ENCODE measurements around the gene LGALS16.

LGALS16 gene

DNA sequence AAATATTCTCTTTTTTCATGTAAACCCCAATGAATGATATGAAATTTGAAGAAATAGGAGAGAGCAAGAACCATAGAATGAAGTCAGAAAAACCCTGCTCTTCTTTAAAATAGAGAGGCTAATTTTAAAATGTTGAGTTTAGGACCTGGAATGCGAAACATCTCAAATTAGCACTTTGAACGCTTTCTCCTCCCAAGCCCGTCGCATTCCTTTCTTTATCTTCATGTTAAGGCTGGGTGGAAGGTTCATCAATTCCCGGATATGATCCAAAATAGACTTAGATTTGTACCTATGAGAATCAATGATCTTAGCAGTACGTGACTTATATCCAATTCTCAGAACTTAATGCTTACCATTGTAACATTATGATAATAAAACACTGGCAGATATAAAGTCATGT, 24.1 kb upstream of the LGALS16 start:
- Histone ChIP-seq H3K9me3 (ENCODE audit: control insufficient read depth, low read length) (no peaks in the 10 kb centered on the region), H3K79me1 (replicated peaks; ENCODE audit: low read length, poor library complexity, severe bottlenecking) (no peaks in the 10 kb centered on the region), H2BK12ac (ENCODE audit: low read length in 2 of 2) (no peak overlapping the region), H3K4me3 (ENCODE audit: insufficient read depth in 1 of 2, low read depth in 1 of 2, low read length in 2 of 2) (no peak overlapping the region), H3K27me3 (ENCODE audit: control insufficient read depth in 1 of 2, insufficient read depth in 1 of 2, low read length in 2 of 2) (no peaks in the 10 kb centered on the region), H3K4me2 (ENCODE audit: low read length, poor library complexity, severe bottlenecking) (no peak overlapping the region), H3K36me3 (ENCODE audit: control insufficient read depth in 1 of 2, insufficient read depth in 2 of 2, low read depth in 1 of 2, low read length in 2 of 2) (no peaks in the 10 kb centered on the region), H3K23ac (ENCODE audit: low read length in 2 of 2) (no peak overlapping the region), H3K4ac (ENCODE audit: low read depth in 1 of 2, low read length in 2 of 2) (no peak overlapping the region), H4K8ac (ENCODE audit: low read length) (no peak overlapping the region), H2BK15ac (ENCODE audit: low read depth, poor library complexity, severe bottlenecking) (no peak overlapping the region), H2BK5ac (ENCODE audit: low read depth, low read length, poor library complexity, severe bottlenecking) (no peak overlapping the region), H2AK5ac (ENCODE audit: low read length, severe bottlenecking) (no peak overlapping the region), H3K14ac (ENCODE audit: low read length in 2 of 2) (no peak overlapping the region), H3K4me1 (ENCODE audit: control insufficient read depth, insufficient read depth, low read depth, low read length) (no peaks in the 10 kb centered on the region), H3K9ac (ENCODE audit: low read length) (no peak overlapping the region), H3K27ac (ENCODE audit: low read length, poor library complexity, severe bottlenecking) (no peak overlapping the region), H2BK120ac (ENCODE audit: low read depth, low read length) (no peak overlapping the region), H2AFZ (ENCODE audit: low read depth, low read length) (no peak overlapping the region), H3K18ac (ENCODE audit: low read depth in 1 of 2, low read length in 2 of 2) (no peak overlapping the region), H4K91ac (ENCODE audit: low read length) (no peak overlapping the region)
- WGBS, result no CpG with 5 or more reads among the region's 6 CpGs
- no peak for DNase-seq

DNA sequence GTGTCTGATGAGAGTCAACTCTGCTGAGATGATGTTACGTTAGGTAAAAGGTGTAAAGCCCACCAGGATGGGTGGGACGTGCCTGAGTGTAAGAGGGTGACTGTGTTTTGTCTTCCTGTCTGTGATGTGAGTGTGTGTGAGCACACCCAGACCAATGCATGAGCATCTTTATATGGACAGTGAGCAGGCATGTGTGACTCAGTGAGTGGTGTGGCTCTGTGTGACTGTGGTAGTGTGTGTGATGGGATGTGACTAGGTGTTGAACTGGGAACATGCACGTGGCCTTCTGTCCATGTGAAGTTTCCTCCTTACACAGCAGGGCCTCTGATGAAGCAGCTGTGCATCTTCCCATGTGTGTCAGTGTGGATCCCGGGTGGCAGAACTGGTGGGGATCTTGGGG, 17.8 kb upstream of the LGALS16 start:
- H3K14ac ChIP-seq (ENCODE audit: low read length in 2 of 2), result no peak overlapping the region
- WGBS, result 44% methylated on average over 4 of the region's 4 CpGs

DNA sequence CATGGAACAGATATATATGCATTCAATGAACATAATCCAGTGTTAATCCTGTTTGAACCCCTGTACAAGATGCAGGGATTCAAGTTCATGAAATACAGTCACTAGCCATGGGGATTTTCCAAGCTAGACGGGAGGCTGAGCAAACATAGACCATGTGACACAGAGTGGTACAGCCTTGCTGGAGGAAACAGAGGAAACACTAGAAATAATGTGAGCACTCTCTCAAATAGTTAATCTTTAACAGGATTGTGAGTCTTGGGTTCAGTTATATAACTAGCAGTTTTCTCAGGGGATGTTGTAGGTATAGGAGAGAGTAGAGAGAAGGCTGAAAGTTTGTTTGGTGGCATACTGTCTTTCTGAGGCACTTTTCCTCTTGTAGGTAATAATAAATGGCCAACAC, 13.9 kb upstream of the LGALS16 start:
- no peak overlapping the region for H3K4ac ChIP-seq (ENCODE audit: low read depth in 1 of 2, low read length in 2 of 2)
- no peaks in the 10 kb centered on the region for H3K4me1 ChIP-seq (ENCODE audit: control insufficient read depth, insufficient read depth, low read depth, low read length)
- H3K4me2 ChIP-seq (ENCODE audit: low read length, poor library complexity, severe bottlenecking), result no peak overlapping the region
- DNase-seq, result no peak
- no peak overlapping the region for H2BK12ac ChIP-seq (ENCODE audit: low read length in 2 of 2)
- H3K27me3 ChIP-seq (ENCODE audit: control insufficient read depth in 1 of 2, insufficient read depth in 1 of 2, low read length in 2 of 2), result no peaks in the 10 kb centered on the region
- 12% methylated on average over 1 of the region's 1 CpG for WGBS
- H2BK120ac ChIP-seq (ENCODE audit: low read depth, low read length), result no peak overlapping the region
- no peaks in the 10 kb centered on the region for H3K79me1 ChIP-seq (replicated peaks; ENCODE audit: low read length, poor library complexity, severe bottlenecking)
- no peaks in the 10 kb centered on the region for H3K36me3 ChIP-seq (ENCODE audit: control insufficient read depth in 1 of 2, insufficient read depth in 2 of 2, low read depth in 1 of 2, low read length in 2 of 2)
- no peak overlapping the region for H2BK5ac ChIP-seq (ENCODE audit: low read depth, low read length, poor library complexity, severe bottlenecking)
- no peak overlapping the region for H4K8ac ChIP-seq (ENCODE audit: low read length)
- no peaks in the 10 kb centered on the region for H3K9me3 ChIP-seq (ENCODE audit: control insufficient read depth, low read length)
- H3K4me3 ChIP-seq (ENCODE audit: insufficient read depth in 1 of 2, low read depth in 1 of 2, low read length in 2 of 2), result no peak overlapping the region
- no peak overlapping the region for H4K91ac ChIP-seq (ENCODE audit: low read length)
- no peak overlapping the region for H2AFZ ChIP-seq (ENCODE audit: low read depth, low read length)
- H3K14ac ChIP-seq (ENCODE audit: low read length in 2 of 2), result no peak overlapping the region
- H3K27ac ChIP-seq (ENCODE audit: low read length, poor library complexity, severe bottlenecking), result no peak overlapping the region
- no peak overlapping the region for H3K9ac ChIP-seq (ENCODE audit: low read length)
- no peak overlapping the region for H3K23ac ChIP-seq (ENCODE audit: low read length in 2 of 2)
- no peak overlapping the region for H2AK5ac ChIP-seq (ENCODE audit: low read length, severe bottlenecking)
- H2BK15ac ChIP-seq (ENCODE audit: low read depth, poor library complexity, severe bottlenecking), result no peak overlapping the region
- no peak overlapping the region for H3K18ac ChIP-seq (ENCODE audit: low read depth in 1 of 2, low read length in 2 of 2)

More for the DNA sequence above, 17.8 kb upstream of the LGALS16 start:
- Histone ChIP-seq H2BK12ac (ENCODE audit: low read length in 2 of 2) (no peak overlapping the region), H3K79me1 (replicated peaks; ENCODE audit: low read length, poor library complexity, severe bottlenecking) (no peaks in the 10 kb centered on the region), H3K9ac (ENCODE audit: low read length) (no peak overlapping the region), H2BK5ac (ENCODE audit: low read depth, low read length, poor library complexity, severe bottlenecking) (no peak overlapping the region), H3K9me3 (ENCODE audit: control insufficient read depth, low read length) (no peaks in the 10 kb centered on the region), H3K4ac (ENCODE audit: low read depth in 1 of 2, low read length in 2 of 2) (no peak overlapping the region), H3K18ac (ENCODE audit: low read depth in 1 of 2, low read length in 2 of 2) (no peak overlapping the region), H3K4me3 (ENCODE audit: insufficient read depth in 1 of 2, low read depth in 1 of 2, low read length in 2 of 2) (no peak overlapping the region), H3K23ac (ENCODE audit: low read length in 2 of 2) (no peak overlapping the region), H2BK15ac (ENCODE audit: low read depth, poor library complexity, severe bottlenecking) (no peak overlapping the region), H3K4me1 (ENCODE audit: control insufficient read depth, insufficient read depth, low read depth, low read length) (no peaks in the 10 kb centered on the region), H4K91ac (ENCODE audit: low read length) (no peak overlapping the region), H3K27me3 (ENCODE audit: control insufficient read depth in 1 of 2, insufficient read depth in 1 of 2, low read length in 2 of 2) (no peaks in the 10 kb centered on the region), H2BK120ac (ENCODE audit: low read depth, low read length) (no peak overlapping the region), H2AFZ (ENCODE audit: low read depth, low read length) (no peak overlapping the region), H4K8ac (ENCODE audit: low read length) (no peak overlapping the region), H3K36me3 (ENCODE audit: control insufficient read depth in 1 of 2, insufficient read depth in 2 of 2, low read depth in 1 of 2, low read length in 2 of 2) (no peaks in the 10 kb centered on the region), H2AK5ac (ENCODE audit: low read length, severe bottlenecking) (no peak overlapping the region), H3K4me2 (ENCODE audit: low read length, poor library complexity, severe bottlenecking) (no peak overlapping the region), H3K27ac (ENCODE audit: low read length, poor library complexity, severe bottlenecking) (no peak overlapping the region)
- DNase-seq, result no peak

GRCh38 chr19:39643591-39643990, 12.1 kb upstream of the LGALS16 start:
- Histone ChIP-seq H3K18ac (ENCODE audit: low read depth in 1 of 2, low read length in 2 of 2) (no peak overlapping the region), H3K36me3 (ENCODE audit: control insufficient read depth in 1 of 2, insufficient read depth in 2 of 2, low read depth in 1 of 2, low read length in 2 of 2) (no peaks in the 10 kb centered on the region), H3K9me3 (ENCODE audit: control insufficient read depth, low read length) (no peaks in the 10 kb centered on the region), H2AK5ac (ENCODE audit: low read length, severe bottlenecking) (no peak overlapping the region), H3K4me1 (ENCODE audit: control insufficient read depth, insufficient read depth, low read depth, low read length) (no peaks in the 10 kb centered on the region), H2BK12ac (ENCODE audit: low read length in 2 of 2) (no peak overlapping the region), H2AFZ (ENCODE audit: low read depth, low read length) (no peak overlapping the region), H3K4ac (ENCODE audit: low read depth in 1 of 2, low read length in 2 of 2) (no peak overlapping the region), H3K4me3 (ENCODE audit: insufficient read depth in 1 of 2, low read depth in 1 of 2, low read length in 2 of 2) (no peak overlapping the region), H2BK15ac (ENCODE audit: low read depth, poor library complexity, severe bottlenecking) (no peak overlapping the region), H4K91ac (ENCODE audit: low read length) (no peak overlapping the region), H3K9ac (ENCODE audit: low read length) (no peak overlapping the region), H3K27me3 (ENCODE audit: control insufficient read depth in 1 of 2, insufficient read depth in 1 of 2, low read length in 2 of 2) (no peaks in the 10 kb centered on the region), H4K8ac (ENCODE audit: low read length) (no peak overlapping the region), H3K4me2 (ENCODE audit: low read length, poor library complexity, severe bottlenecking) (no peak overlapping the region), H2BK120ac (ENCODE audit: low read depth, low read length) (no peak overlapping the region), H3K27ac (ENCODE audit: low read length, poor library complexity, severe bottlenecking) (no peak overlapping the region), H3K14ac (ENCODE audit: low read length in 2 of 2) (no peak overlapping the region), H2BK5ac (ENCODE audit: low read depth, low read length, poor library complexity, severe bottlenecking) (no peak overlapping the region), H3K23ac (ENCODE audit: low read length in 2 of 2) (no peak overlapping the region), H3K79me1 (replicated peaks; ENCODE audit: low read length, poor library complexity, severe bottlenecking) (no peaks in the 10 kb centered on the region)
- WGBS, result 84% methylated on average over 3 of the region's 5 CpGs
- DNase-seq, result no peak
